PFSK-1 (cell line): ENCODE data around the gene XRCC1.

Experiments
- FOXP2 ChIP-seq: optimal IDR thresholded peaks from 2 replicates; pipeline ENCODE3; 2011; ENCODE audit warnings: borderline replicate concordance, control low read depth, inconsistent platforms; ENCODE audit not compliant: insufficient read depth; ENCODE audit errors: extremely low read length, extremely low read depth
- POLR2AphosphoS5 ChIP-seq: IDR thresholded peaks from 2 replicates; pipeline ENCODE4 v1.6.1; 2012; ENCODE audit warnings: low read depth, mild to moderate bottlenecking, control low read depth, low read length, moderate library complexity
- SIN3A ChIP-seq: IDR thresholded peaks from 2 replicates; pipeline ENCODE4 v1.6.1; 2012; ENCODE audit warnings: mild to moderate bottlenecking, low read length, moderate library complexity, borderline replicate concordance; ENCODE audit not compliant: insufficient read depth
- TAF1 ChIP-seq: IDR thresholded peaks from 2 replicates; pipeline ENCODE4 v1.6.1; 2012; ENCODE audit warnings: low read length, control low read depth, borderline replicate concordance; ENCODE audit not compliant: insufficient read depth
- TF ChIP-seq, protein P1 (sequence below), 2 experiments: IDR thresholded peaks; 2 replicates each; pipeline versions ENCODE4 v1.6.1 to v1.8.0; 2011 to 2012; ENCODE audit warnings: low read depth in 2 of 2, low read length in 2 of 2, control low read depth in 1 of 2, inconsistent platforms in 1 of 2, mild to moderate bottlenecking in 1 of 2, moderate library complexity in 1 of 2; ENCODE audit not compliant: insufficient read depth in 1 of 2

The XRCC1 gene

DNA sequence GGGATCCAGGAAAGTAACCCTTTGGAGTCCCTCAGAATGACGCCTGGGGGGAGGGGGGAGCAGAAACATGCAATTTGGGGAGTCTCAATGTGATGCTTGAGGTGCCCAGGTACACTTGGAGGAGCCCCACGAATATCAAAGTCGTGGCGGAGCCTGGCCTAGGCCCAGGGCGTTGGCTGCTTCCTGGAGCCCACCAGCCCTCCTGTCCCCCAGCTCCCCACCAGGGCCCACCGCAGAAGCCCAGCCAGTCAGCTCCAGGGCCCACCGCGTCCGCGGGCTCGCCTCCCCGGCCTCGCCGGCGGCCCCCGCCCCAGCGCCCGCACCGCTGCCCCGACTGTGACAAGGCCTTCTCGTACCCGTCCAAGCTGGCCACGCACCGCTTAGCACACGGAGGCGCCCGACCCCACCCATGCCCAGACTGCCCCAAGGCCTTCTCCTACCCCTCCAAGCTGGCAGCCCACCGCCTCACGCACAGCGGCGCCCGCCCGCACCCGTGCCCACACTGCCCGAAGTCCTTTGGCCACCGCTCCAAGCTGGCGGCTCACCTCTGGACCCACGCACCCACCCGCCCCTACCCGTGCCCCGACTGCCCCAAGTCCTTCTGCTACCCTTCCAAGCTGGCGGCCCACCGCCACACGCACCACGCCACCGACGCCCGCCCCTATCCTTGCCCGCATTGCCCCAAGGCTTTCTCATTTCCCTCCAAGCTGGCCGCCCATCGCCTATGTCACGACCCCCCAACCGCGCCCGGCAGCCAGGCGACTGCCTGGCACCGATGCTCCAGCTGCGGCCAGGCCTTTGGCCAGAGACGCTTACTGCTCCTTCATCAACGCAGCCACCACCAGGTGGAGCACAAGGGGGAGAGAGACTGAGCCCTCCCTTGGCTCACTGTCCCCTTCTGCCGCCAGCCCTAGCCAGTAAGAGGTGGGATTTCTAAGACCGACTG is 40.2 kb downstream of the XRCC1 start:
- no peak for TF ChIP-seq POLR2AphosphoS5
- no peak for TF ChIP-seq SIN3A
- TF ChIP-seq, protein P1, sequence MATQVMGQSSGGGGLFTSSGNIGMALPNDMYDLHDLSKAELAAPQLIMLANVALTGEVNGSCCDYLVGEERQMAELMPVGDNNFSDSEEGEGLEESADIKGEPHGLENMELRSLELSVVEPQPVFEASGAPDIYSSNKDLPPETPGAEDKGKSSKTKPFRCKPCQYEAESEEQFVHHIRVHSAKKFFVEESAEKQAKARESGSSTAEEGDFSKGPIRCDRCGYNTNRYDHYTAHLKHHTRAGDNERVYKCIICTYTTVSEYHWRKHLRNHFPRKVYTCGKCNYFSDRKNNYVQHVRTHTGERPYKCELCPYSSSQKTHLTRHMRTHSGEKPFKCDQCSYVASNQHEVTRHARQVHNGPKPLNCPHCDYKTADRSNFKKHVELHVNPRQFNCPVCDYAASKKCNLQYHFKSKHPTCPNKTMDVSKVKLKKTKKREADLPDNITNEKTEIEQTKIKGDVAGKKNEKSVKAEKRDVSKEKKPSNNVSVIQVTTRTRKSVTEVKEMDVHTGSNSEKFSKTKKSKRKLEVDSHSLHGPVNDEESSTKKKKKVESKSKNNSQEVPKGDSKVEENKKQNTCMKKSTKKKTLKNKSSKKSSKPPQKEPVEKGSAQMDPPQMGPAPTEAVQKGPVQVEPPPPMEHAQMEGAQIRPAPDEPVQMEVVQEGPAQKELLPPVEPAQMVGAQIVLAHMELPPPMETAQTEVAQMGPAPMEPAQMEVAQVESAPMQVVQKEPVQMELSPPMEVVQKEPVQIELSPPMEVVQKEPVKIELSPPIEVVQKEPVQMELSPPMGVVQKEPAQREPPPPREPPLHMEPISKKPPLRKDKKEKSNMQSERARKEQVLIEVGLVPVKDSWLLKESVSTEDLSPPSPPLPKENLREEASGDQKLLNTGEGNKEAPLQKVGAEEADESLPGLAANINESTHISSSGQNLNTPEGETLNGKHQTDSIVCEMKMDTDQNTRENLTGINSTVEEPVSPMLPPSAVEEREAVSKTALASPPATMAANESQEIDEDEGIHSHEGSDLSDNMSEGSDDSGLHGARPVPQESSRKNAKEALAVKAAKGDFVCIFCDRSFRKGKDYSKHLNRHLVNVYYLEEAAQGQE (IDR thresholded peaks at IDR 0.05; ENCODE audit: insufficient read depth in 1 of 2, low read depth in 2 of 2, low read length in 2 of 2) = no peak
- TF ChIP-seq FOXP2 = no peak
- TF ChIP-seq TAF1 = no peak

DNA sequence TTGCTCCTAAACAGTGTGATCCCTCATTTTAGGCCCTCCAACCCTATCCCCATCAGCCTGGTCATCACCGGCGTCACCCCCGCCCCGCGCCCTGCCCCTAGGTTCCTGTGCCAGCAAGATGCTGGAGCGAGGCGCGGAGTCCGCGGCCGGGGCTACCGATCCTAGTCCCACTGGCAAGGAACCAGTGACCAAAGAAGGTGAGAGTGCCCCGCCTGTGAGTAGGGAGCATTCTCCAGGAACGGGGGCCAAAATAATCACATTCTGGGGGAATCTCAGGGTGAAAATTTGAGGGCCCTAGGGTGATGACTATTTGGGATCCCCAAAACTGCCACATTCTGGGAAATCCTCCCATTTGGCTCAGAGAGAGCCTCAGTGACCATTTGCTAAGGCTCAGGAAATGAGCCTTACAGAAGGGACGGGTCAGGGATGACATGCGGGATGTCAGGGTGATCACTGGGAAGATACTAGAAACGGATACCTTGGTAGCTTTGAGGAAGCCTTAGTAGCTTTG is 41.0 kb downstream of the XRCC1 start:
- TF ChIP-seq TAF1 (no peak), SIN3A (no peak), FOXP2 (no peak)
- TF ChIP-seq, protein P1 (IDR thresholded peaks at IDR 0.05; ENCODE audit: insufficient read depth in 1 of 2, low read depth in 2 of 2, low read length in 2 of 2) = no peak

DNA sequence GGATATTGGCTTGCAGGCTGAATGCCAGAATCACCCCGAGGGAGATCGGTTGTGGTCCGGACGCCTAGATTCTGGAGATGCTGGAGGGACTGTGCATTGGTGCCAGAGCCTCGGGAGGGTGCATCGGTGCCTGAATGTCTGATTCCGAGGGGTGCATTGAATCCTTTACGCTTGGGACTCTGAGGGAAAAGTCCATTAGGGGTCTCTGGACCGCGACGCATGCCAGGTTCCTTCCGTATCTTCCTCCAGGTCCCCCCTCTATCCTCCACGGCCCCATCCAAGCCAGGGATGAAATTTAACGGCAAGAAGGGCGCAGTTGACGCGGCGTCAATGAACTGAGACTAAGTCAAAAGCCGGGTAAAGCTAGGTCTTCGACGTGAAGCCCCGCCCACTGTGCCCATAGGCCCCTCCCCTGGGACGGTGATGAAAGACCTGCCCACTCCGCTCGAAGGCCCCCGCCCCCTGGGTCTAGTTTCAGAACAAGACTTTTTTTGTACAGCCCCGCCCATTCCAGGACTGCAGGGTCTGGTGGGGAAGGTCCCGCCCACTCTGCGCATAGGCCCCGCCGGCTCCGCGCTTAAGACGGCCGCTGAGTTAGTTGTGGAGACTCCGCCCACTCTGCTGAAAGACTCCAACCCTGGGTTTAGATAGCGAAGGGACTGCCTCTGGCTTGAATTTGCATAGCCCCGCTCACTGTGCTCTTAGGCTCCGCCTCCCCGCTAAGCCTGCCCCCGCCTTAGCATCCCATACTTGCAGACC is 41.6 kb downstream of the XRCC1 start:
- TF ChIP-seq FOXP2 (no peak), SIN3A (no peak), POLR2AphosphoS5 (no peak), TAF1 (no peak)
- TF ChIP-seq, protein P1 (IDR thresholded peaks at IDR 0.05; ENCODE audit: insufficient read depth in 1 of 2, low read depth in 2 of 2, low read length in 2 of 2) = no peak

DNA sequence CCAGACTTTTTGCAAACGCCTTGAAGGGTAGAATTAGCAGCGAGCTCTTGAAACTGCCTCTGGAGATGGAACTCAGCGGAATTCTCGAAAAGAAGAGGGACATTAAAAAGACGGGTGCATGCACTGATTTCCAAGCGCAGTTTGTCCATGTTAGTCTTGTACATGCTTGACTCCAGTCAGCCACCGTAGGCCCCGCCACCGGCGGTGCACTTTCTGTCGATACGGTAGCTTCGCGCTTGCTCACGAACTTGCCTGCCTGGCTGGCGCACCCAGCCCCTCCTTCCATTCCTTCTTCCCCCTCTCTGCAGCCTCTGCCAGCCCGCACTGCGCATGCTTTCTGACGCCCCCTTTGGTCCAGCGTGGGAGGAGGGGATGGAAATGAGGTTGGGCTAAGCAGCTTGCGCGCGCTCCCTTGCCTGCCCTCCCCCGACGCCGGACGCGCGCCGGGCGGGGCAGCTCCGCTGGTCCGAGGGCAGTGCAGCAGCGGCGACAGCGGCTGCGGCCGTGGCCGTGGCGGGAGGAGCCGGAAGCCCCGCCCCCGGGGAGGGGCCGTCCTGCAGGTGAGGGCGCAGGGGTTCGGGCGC is 42.3 kb downstream of the XRCC1 start, which contains the start of gene ZNF575:
Gene ZNF575, plus strand, starts transcription at position 227 of the 584 bp plus-strand sequence. CDS start 1,235 bp downstream, outside the sequence.
- peak; percentile 74; the same call in 1 of the 2 replicates for TF ChIP-seq TAF1
- no peak for TF ChIP-seq SIN3A
- peak; percentile 75 for TF ChIP-seq POLR2AphosphoS5
- TF ChIP-seq FOXP2 = peak; percentile 93
- TF ChIP-seq, protein P1 (IDR thresholded peaks at IDR 0.05; ENCODE audit: insufficient read depth in 1 of 2, low read depth in 2 of 2, low read length in 2 of 2) = no peak
